Mesothelial cell of epicardium (in vitro differentiated cells): ENCODE measurements around the gene TYMS. TPM values are rescaled to one million over a fixed set of nuclear protein-coding genes. Genes with fewer than 3 reads are reported as not detected.

Experiments used
- DNase-seq, 2 experiments: peaks; one replicate each; pipeline ENCODE4 v3.0.0; 2021; ENCODE audit warnings: low spot score in 2 of 2; ENCODE audit not compliant: unreplicated experiment in 2 of 2
- H3K27ac Mint-ChIP-seq: 2 replicates; pipeline ENCODE4 v1.8.0; 2021; ENCODE audit warnings: mixed read lengths
- H3K27me3 Mint-ChIP-seq: 2 replicates; pipeline ENCODE4 v1.8.0; 2021; ENCODE audit warnings: low read depth, mixed read lengths
- H3K36me3 Mint-ChIP-seq: 2 replicates; pipeline ENCODE4 v1.8.0; 2021; ENCODE audit warnings: mixed read lengths
- H3K4me1 Mint-ChIP-seq: 2 replicates; pipeline ENCODE4 v1.8.0; 2021; ENCODE audit warnings: mixed read lengths
- H3K4me3 Mint-ChIP-seq: 2 replicates; pipeline ENCODE4 v1.8.0; 2021; ENCODE audit warnings: mild to moderate bottlenecking, moderate library complexity, mixed read lengths
- H3K9me3 Mint-ChIP-seq: 2 replicates; pipeline ENCODE4 v1.8.0; 2021; ENCODE audit warnings: mixed read lengths
- total RNA-seq: library from RNA; stranded (reverse); gene quantifications from 3 replicates; pipeline ENCODE4 v1.2.1, GENCODE V29; 2021
- TF ChIP-seq, protein P1 (sequence below): fragments of 200-600 bp; sonication (generic); IDR thresholded peaks from one replicate; pipeline ENCODE4 v1.5.0; 2021; ENCODE audit warnings: antibody characterized with exemption; ENCODE audit not compliant: unreplicated experiment

Gene TYMS
- total RNA-seq, 1 donor from 2014 or later = 54.0 TPM

GRCh38 chr18:615092-615521 is 42.3 kb upstream of the TYMS start:
- TF ChIP-seq, protein P1, sequence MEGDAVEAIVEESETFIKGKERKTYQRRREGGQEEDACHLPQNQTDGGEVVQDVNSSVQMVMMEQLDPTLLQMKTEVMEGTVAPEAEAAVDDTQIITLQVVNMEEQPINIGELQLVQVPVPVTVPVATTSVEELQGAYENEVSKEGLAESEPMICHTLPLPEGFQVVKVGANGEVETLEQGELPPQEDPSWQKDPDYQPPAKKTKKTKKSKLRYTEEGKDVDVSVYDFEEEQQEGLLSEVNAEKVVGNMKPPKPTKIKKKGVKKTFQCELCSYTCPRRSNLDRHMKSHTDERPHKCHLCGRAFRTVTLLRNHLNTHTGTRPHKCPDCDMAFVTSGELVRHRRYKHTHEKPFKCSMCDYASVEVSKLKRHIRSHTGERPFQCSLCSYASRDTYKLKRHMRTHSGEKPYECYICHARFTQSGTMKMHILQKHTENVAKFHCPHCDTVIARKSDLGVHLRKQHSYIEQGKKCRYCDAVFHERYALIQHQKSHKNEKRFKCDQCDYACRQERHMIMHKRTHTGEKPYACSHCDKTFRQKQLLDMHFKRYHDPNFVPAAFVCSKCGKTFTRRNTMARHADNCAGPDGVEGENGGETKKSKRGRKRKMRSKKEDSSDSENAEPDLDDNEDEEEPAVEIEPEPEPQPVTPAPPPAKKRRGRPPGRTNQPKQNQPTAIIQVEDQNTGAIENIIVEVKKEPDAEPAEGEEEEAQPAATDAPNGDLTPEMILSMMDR = no peak
- Mint-ChIP-seq H3K4me1 (peaks cover 6% of the 10 kb centered on the region), H3K4me3 (no peak overlapping the region), H3K27ac (no peak overlapping the region), H3K36me3 (peaks cover 18% of the 10 kb centered on the region), H3K9me3 (no peaks in the 10 kb centered on the region), H3K27me3 (no peaks in the 10 kb centered on the region)
- DNase-seq = no peak

- Mint-ChIP-seq H3K4me3 (no peak overlapping the region), H3K9me3 (no peaks in the 10 kb centered on the region), H3K27me3 (no peaks in the 10 kb centered on the region), H3K27ac (no peak overlapping the region), H3K36me3 (peaks cover 18% of the 10 kb centered on the region), H3K4me1 (peaks cover 1% of the 10 kb centered on the region)
- DNase-seq = no peak
- TF ChIP-seq, protein P1 = no peak
Measured at GRCh38 chr18:615773-616172, 41.7 kb upstream of the TYMS start.

DNA sequence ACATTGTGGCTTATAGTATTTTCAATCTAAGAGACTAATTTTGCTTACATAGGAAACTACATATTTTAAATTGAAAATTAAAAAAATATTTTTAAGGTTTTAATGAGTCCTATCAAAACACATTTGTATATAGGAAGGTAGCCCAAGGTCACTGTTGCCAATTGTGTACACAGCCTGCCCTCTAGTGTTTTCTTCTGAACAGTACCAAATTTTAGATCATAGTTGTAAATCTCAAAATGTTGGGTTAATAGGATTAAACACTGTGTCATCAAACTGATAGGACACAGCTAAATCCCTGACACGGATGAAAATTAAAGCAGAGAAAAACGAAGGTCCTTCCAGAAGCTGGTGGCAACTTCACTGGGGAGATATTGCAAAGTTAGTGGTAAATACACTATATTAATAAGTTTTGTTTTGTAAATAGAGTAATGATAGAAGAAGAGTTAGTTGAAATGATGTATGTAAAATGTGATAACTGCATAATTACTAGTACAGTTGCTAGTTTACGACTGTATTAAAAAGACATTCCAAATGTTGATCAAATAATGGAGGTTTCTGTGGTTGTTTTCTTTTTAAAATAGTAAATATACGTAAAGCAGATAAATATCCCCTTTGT is 41.0 kb upstream of the TYMS start:
- TF ChIP-seq, protein P1 = peak; percentile 67
- Mint-ChIP-seq H3K9me3 (no peaks in the 10 kb centered on the region), H3K4me3 (no peak overlapping the region), H3K4me1 (peaks cover 1% of the 10 kb centered on the region), H3K36me3 (peaks cover 23% of the 10 kb centered on the region), H3K27me3 (no peaks in the 10 kb centered on the region), H3K27ac (no peak overlapping the region)
- DNase-seq = no peak

- Mint-ChIP-seq H3K27me3 (no peaks in the 10 kb centered on the region), H3K36me3 (peaks cover 21% of the 10 kb centered on the region), H3K4me3 (no peak overlapping the region), H3K27ac (no peak overlapping the region), H3K9me3 (no peaks in the 10 kb centered on the region), H3K4me1 (peaks cover 1% of the 10 kb centered on the region)
- no peak for DNase-seq
- TF ChIP-seq, protein P1 = no peak
Measured at GRCh38 chr18:617970-618504, 39.4 kb upstream of the TYMS start.

- no peaks in the 10 kb centered on the region for H3K27me3 Mint-ChIP-seq
- peaks cover 1% of the 10 kb centered on the region for H3K4me1 Mint-ChIP-seq
- no peak overlapping the region for H3K27ac Mint-ChIP-seq
- DNase-seq = no peak
- no peaks in the 10 kb centered on the region for H3K9me3 Mint-ChIP-seq
- TF ChIP-seq, protein P1 = no peak
- no peak overlapping the region for H3K4me3 Mint-ChIP-seq
- H3K36me3 Mint-ChIP-seq = peaks cover 22% of the 10 kb centered on the region
Measured at GRCh38 chr18:618618-619017, 38.8 kb upstream of the TYMS start.
